Measurements from ENCODE around the gene USPL1.

USPL1 gene

DNA sequence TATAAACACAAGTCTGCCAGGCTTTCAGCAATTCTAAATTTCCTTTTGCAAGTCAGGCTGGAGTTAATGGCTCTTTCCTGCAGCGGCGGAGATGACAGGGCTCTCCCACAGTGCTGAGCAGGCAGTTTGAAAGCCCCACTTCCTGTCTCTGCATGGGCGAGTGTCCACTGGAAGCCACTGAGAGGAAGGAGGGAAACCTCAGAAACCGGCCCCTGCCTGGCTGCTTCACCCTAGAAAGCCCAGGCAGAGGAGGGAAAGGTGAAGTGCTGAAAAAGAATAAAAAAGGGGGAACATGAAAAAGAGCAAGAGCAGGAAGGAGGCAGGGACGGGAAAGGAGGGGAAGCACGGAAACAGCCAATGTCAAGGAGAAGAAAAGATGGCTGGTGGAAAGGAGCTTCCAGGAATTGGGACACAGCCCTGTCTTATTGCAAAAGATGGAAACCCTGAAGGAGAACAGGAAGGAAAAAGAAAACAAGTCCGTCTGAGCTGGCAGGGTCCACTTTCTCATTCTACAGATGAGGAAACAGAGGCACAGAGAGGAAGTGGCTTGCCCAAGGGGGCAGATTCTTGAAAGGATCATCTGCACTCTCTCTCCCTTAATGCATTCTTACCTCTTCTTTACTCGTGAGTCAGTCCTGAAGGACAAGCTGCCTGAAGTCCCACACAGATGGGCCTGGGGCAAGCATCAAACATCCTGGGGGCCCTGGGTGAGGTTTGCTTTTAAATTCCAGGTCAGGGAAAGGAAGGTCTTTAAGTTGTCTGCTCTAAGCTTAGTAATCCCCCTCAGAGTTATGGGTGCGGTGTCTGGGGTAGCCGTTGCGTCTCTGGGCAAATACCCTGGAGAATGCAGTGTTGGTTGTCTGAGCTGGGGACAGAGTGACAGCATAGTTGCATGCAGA, 78.8 kb downstream of the USPL1 start:
- DNase-seq (ENCODE audit: low read depth in 2 of 2, low spot score in 1 of 2), result no peak

DNA sequence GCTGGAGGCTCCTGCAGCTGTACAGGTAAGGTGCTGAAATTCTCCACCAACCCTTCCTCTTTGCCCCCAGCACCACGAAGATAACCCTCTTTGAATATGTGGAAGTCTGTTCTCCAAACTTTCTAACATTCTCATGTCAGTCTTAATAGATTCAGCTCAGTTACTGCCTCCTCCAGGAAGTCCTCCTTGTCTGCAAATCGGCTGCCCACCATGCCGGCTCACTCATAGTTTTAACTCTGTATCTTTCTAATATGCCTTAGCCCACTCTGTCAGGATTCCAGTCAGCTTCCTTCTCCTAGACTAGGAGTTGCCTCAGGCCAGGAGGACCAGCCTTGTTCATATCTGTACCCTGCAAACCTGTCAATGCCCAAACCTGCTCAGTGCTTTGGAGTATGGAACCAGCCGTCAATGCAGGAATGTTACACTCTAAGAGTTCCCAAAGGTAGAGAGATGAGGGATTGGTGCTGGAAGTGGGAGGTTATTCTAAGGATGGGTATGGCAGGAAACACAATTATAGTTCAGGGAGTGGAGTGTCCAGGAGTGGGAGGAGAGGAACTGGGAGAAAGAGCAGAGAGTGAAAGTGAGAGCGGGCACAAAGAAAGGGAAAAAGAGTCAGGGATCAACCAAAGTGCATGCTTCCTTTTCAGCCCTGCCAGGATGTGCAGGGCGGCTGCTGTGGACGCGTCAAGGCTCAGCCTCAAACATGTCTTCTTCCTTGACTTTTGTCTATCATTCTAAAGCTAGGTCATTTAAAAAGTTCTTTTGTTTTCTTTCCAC, 79.6 kb downstream of the USPL1 start:
- no peak for DNase-seq (ENCODE audit: low read depth in 2 of 2, low spot score in 1 of 2)

DNA sequence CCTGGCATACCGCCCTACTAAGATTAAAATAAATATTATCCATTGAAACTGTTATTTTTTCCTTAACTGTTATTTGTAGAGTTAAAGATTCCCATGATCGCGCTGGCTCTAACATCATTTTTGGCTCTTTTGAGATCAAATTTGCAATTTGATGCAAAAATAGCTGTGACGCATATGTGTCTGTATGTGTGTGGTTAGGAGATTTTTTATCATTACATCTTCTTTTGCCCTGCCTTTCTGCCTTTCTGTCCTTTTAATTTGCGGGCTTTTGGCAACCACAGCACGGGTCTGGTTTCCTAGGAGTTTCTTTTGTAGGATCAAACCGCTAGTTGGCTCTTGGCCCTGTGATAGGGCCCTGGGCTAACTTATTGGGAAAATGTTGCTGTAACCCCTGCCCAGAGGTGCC, 80.3 kb downstream of the USPL1 start:
- no peak for DNase-seq (ENCODE audit: low read depth in 2 of 2, low spot score in 1 of 2)

DNA sequence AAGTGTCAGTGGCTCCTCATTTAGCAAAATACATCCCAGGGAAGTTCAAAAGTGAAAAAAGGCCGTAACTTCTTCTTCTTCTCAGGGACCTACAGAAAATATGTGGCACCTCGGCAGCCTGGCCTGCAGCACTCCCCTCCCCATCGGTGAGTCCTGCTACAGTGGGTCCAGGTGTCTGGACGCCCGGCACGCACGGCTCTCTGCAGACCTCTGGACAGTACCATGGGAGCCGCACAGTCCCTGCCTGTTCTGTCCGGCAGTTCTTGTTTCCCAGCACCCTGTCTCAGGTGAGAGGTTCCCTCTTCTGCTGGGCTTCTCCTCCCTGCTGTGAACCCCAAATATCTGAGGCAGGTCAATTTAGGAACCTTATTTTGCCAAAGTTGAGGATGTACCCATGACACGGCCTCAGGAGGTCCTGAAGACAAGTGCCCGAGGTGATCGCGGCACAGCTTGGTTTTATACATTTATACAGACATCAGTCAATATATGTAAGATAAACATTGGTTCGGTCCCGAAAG, 80.8 kb downstream of the USPL1 start:
- DNase-seq (ENCODE audit: low read depth in 2 of 2, low spot score in 1 of 2), result no peak

DNA sequence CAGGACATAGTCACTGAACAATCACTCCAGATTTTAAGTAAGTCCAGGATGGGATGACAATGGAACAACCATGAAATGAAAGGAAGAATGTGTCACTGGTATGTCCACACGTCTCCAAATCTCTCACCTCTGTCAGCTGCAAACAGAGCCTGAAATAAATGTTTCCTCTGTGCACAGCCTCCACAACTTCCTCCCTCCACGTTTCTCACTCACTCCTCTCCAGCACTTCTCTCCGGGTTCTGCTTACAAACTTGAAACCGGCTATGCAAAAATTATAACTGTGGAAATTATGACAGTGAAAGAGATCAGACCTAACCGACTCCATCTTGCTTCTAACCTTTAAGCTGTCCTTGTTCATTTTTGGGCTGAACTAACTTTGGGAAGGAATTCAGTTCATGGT, 82.6 kb downstream of the USPL1 start:
- no peak for DNase-seq (ENCODE audit: low read depth in 2 of 2, low spot score in 1 of 2)

DNA sequence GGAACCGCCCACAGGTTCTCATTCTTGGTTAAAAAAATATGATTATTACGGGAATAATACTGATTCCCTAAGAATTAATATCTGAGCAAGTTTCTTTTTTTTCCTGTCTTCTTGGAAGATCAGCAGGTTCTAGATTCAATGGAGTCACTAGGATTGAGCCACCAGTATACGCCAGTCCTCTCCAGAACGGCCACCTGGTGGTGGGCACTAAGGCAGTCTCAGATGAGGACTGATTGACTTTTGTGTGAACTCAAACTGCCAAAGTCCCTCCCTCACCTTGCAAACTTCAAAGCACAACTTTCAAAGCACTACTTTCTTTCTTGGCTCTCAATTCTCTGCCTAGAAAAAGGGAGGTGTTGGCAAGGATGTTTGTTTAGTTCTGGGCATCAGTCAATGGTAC, 84.3 kb downstream of the USPL1 start:
- no peak for DNase-seq (ENCODE audit: low read depth in 2 of 2, low spot score in 1 of 2)

DNA sequence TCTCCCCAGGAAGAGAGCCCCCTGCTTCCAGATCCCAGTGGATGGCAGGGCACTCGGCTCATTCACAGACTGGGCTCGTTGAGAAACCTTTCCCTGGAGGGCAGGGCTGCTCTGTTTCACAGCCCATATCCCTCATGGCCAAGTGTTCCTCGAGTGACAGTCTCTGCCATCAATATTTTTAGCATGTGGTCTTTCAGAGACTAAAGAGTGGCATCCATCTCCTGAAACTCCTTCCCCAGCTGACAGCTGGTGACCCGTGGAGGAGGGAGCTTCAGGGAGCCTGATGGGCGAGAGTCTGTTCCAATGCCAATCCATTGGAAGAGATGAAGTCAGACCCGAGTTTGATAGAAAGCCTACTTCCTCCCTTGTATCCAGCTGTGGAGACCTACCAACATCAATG, 86.9 kb downstream of the USPL1 start:
- DNase-seq (ENCODE audit: low read depth in 2 of 2, low spot score in 1 of 2), result no peak

DNA sequence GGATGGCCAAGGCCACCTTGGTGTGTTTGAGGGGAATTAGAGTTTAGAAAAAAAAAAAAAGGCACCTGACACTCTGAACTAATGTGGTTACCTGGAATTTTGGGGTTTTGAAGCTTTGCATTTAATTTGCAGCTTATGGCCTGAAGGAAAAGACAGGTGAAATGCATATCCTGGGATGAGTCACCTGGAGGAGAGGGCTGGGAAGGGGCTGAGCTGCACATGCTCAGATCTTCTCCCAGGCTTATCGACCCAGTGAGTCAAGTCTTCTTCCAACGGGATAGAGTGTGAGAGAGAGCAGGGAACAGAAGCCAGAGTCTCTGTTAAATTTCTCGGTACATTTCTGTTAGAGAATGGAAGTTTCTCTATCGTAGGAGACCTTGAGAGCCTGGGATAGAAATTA, 88.0 kb downstream of the USPL1 start:
- DNase-seq (ENCODE audit: low read depth in 2 of 2, low spot score in 1 of 2), result no peak

DNA sequence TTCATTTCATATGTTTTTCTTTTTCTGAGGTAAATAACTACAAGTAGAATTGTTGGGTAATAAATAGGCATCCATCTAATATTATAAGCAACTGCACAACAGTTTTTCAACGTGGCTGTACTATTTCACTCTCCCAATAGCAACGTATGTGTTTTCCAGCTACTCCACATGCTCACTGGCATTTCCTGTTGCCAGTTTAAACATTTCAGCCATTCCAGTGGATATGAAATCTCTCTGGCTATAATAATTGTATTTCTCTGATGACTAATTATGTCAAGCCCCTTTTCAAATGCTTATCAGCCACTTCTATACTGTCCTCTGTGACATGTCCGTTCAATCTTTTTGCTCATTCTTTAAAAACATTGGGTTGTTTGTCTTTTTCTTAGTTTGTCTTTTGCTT, 90.8 kb downstream of the USPL1 start:
- DNase-seq (ENCODE audit: low read depth in 2 of 2, low spot score in 1 of 2), result no peak

Measured in stimulated activated CD8-positive, alpha-beta memory T cell treated with anti-CD3 and anti-CD28 coated beads, Interleukin-4, amount 100 ng/mL, for 1 hour (primary cell).